IMR-90 (cell line): Measurements from ENCODE around the gene SETX.

Experiments used
- BHLHE40 ChIP-seq: fragments of 150-350 bp; IDR thresholded peaks from 2 replicates; pipeline ENCODE4 v1.6.1; 2016; ENCODE audit warnings: mild to moderate bottlenecking, low read depth, low read length
- CEBPB ChIP-seq: IDR thresholded peaks from 2 replicates; pipeline ENCODE4 v1.6.1; 2012; ENCODE audit warnings: low read depth, low read length, improper control_type of control experiment
- CHD1 ChIP-seq: IDR thresholded peaks from 2 replicates; pipeline ENCODE4 v1.6.1; 2012; ENCODE audit warnings: low read depth, low read length, improper control_type of control experiment
- ELK1 ChIP-seq: fragments of 150-350 bp; IDR thresholded peaks from 2 replicates; pipeline ENCODE4 v1.6.1; 2016; ENCODE audit warnings: low read depth, mild to moderate bottlenecking, low read length, moderate library complexity, borderline replicate concordance
- POLR2A ChIP-seq: IDR thresholded peaks from 2 replicates; pipeline ENCODE4 v1.6.1; 2012; ENCODE audit warnings: mild to moderate bottlenecking, low read depth, low read length
- RAD21 ChIP-seq: IDR thresholded peaks from 2 replicates; pipeline ENCODE4 v1.6.1; 2012; ENCODE audit warnings: low read length, improper control_type of control experiment
- RCOR1 ChIP-seq: IDR thresholded peaks from 2 replicates; pipeline ENCODE4 v1.6.1; 2012; ENCODE audit warnings: mild to moderate bottlenecking, low read length, improper control_type of control experiment; ENCODE audit not compliant: insufficient replicate concordance
- RFX5 ChIP-seq: IDR thresholded peaks from 2 replicates; pipeline ENCODE4 v1.8.0; 2012; ENCODE audit warnings: low read depth, mild to moderate bottlenecking, low read length, moderate library complexity
- USF2 ChIP-seq: fragments of 150-350 bp; IDR thresholded peaks from 2 replicates; pipeline ENCODE4 v1.6.1; 2017; ENCODE audit warnings: mild to moderate bottlenecking, antibody characterized with exemption, low read length, low read depth
- TF ChIP-seq, protein P1 (sequence below): conservative IDR thresholded peaks from 2 replicates; pipeline ENCODE4 v1.5.1; 2012; ENCODE audit warnings: mild to moderate bottlenecking, low read depth, low read length, improper control_type of control experiment

DNA sequence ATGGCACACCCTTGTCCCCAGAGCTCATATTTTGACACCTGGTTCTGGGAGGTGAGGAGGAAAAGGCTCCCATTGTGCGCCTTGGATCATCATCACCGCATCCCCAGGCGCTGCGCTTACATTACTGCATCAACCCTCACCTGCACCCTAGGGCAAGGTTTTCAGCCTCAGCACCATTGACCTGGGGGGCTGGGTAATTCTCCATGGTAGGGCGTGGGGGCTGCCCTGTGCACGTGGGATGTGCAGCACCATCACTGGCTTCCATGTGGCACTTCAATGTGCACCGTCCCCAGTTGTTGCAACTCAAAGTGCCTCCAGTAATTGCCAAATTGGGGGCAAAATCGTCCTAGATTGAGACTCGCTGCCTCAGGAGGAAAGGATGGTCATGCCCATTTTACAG, 109.3 kb downstream of the SETX start:
- TF ChIP-seq, protein P1, sequence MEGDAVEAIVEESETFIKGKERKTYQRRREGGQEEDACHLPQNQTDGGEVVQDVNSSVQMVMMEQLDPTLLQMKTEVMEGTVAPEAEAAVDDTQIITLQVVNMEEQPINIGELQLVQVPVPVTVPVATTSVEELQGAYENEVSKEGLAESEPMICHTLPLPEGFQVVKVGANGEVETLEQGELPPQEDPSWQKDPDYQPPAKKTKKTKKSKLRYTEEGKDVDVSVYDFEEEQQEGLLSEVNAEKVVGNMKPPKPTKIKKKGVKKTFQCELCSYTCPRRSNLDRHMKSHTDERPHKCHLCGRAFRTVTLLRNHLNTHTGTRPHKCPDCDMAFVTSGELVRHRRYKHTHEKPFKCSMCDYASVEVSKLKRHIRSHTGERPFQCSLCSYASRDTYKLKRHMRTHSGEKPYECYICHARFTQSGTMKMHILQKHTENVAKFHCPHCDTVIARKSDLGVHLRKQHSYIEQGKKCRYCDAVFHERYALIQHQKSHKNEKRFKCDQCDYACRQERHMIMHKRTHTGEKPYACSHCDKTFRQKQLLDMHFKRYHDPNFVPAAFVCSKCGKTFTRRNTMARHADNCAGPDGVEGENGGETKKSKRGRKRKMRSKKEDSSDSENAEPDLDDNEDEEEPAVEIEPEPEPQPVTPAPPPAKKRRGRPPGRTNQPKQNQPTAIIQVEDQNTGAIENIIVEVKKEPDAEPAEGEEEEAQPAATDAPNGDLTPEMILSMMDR: no peak
- TF ChIP-seq RAD21 (no peak), CEBPB (no peak), POLR2A (no peak), USF2 (no peak), CHD1 (no peak), BHLHE40 (no peak), RFX5 (no peak), RCOR1 (no peak), ELK1 (no peak)
